Right renal cortex interstitium (tissue), 3 donors: ENCODE data around the gene CYS1. TPM values are rescaled to one million over a fixed set of nuclear protein-coding genes. Genes with fewer than 3 reads are reported as not detected.
"Not testable (repeated sequence)": the region's sequence is repeated elsewhere in the genome, so short reads cannot be mapped to it uniquely, and the experiment has no call there.

Source experiments
- DNase-seq, 3 donors: peaks; one replicate each; pipeline ENCODE4 v3.0.0-alpha.2; 2013; ENCODE audit warnings: low read depth in 3 of 3, low spot score in 2 of 3
- polyA plus RNA-seq, 3 donors: library from polyadenylated mRNA; unstranded; fragments of 120-200 nt; gene quantifications; one replicate each; pipeline ENCODE4 v1.2.1, GENCODE V29; 2013; ENCODE audit not compliant: insufficient read length in 3 of 3

The CYS1 gene, protein sequence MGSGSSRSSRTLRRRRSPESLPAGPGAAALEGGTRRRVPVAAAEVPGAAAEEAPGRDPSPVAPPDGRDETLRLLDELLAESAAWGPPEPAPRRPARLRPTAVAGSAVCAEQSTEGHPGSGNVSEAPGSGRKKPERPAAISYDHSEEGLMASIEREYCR
- 100 to 1,000 TPM in 1 of 3 donors, 10 to 100 TPM in 2; 89.9 to 100 (median 96.9) TPM for polyA plus RNA-seq

DNA sequence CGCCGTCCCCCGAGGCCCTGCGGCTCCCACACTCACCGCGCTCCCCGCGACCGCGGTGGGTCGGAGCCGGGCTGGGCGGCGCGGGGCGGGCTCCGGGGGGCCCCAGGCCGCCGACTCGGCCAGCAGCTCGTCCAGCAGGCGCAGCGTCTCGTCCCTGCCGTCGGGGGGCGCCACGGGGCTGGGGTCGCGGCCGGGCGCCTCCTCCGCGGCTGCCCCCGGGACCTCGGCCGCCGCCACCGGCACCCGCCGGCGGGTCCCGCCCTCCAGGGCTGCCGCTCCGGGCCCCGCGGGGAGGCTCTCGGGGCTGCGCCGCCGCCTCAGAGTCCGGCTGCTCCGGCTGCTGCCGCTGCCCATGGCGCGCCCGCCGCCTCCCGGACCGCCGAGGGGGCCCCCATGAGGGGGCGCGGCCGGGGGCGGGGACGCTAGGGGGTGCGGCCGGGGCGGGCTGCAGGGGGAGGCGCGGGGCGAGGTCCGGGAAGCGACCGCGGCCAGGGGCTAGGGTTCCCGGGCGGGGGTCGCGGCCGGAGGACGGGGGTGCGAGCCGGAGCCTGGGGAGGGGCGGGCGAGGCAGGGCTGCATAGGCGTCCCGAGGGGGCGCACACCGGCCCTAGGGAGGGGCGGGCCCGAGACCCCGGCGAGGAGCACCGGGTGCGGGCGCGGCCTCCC, at the start of gene CYS1:
TSS of gene CYS1 (minus strand) at position 542 of the 666 bp plus-strand sequence. CDS start at position 354, 188 bp downstream.
- no peak for DNase-seq

DNA sequence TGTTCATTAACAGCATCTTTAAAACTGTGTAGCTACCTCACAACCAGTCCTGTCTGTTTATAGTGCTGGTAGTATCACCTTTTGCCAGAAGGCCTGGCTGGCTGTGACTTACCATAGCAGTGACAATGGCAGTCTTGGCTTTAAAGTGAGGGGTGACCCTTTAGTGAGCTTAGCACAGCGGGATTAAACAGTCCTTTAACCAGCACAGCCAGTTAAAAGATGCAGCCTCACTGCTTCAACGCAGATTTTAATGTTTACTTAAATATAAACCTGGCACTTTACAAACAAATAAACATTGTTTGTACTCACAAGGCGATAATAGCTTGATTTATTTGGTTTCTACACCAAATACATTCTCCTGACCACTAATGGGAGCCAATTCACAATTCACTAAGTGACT, 49.3 kb upstream of the CYS1 start:
- no peak for DNase-seq

DNA sequence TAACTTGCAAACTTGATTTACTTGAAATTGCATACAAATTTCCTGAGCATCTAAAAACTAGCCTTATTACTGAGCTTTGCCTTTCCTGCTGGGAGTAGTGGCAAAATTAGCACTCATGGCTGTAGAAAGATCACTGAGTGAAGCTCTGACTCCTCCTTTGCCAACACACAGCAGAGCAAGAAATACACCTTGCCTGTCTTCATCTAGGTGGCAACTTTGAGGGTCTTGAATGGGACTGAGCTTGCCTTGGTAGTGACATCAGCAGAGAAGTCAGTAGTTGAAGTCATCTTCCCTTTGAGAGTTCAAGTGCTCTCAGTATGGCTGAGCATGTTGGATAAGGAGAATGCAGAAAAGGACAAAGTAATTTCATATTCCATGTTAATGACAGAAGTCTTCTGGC, 48.2 kb upstream of the CYS1 start:
- no peak for DNase-seq

DNA sequence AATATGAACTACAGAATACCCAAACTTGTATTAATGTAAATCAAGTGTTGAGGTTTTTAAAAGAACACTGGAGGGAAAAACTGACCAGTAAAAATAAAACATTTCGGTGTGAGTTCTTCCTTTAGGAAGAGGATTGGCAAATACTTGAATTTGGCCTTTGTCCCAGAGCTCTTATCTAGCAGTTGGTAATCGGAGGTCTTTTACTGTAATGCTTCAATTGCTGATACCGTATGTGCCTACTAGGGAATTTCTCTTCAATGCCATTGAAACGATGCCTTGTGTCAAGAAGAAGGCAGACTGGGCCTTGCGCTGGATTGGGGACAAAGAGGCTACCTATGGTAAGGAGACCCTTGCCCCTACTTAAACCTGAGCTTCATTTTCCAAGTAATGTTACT, 46.4 kb upstream of the CYS1 start:
- no peak for DNase-seq

DNA sequence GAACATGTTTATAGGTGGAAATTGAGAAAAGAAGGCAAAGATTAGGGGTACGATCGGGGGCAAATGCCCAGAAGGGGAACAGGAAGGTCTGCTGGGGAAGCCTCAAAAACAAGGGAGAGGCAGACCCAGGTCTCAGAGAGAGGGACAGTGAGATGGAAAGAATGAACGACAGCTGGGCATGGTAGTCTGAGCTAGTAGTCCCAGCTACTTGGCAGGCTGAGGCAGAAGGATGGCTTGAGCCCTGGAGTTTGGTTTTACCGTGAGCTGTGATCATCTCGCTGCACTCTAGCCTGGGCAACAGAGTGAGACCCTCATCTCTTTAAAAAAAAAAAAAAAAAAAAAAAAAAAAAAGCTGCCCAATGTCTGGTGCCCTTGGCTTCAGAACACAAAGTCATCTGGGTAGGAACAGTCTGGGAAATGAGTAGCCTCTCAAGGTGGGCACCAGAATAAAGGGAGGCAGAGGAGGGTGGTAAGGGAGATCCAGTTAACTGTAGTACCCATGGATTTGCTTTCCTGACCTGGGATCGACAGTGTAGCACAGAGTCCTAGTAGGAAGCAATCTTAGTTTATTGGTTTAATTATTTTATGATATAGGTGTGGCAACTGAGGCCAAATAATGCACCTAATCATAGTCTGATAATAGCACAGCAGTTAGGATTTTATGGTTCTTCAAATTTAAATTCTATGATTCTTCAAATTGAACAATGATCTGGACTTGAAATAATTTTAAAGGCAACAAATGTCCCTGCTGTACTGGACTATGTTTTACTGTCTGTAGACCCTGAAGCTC, 45.8 kb upstream of the CYS1 start:
- DNase-seq: no peak

DNA sequence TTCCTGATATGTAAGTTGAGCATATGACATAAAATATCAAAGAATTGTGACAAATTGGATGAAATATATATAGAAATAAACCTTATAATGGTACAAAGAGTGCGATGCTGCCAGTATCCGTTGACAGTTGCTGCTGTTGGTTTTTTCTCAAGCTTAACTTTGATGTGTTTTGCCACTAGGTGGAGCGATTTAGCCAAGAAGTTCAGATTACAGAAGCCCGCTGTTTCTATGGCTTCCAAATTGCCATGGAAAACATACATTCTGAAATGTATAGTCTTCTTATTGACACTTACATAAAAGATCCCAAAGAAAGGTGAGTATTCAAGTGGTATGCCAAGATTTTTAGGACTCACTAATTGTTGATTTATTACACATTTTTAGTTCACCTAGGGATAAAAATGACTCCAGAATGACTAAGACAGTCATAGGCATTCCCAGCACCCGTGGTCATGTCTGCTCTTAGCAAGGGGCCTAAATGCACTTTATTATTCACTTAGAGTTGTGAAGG, 44.4 kb upstream of the CYS1 start:
- peak in 1 of 3 donors; percentile 61 for DNase-seq

DNA sequence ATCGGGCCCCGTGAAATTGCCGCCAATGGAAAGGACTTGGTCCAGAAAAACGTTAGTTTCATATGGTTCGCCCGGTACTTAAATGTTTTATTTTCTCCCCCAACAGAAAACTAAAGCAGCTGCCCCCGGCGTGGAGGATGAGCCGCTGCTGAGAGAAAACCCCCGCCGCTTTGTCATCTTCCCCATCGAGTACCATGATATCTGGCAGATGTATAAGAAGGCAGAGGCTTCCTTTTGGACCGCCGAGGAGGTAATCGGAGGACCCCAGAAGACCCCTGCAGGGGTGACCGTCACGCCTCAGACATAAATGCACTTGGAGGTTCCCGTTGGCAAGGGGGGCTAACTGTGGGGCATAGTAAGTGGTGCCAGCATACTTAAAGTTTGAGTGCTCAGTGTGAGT, 43.1 kb upstream of the CYS1 start:
- no peak for DNase-seq

DNA sequence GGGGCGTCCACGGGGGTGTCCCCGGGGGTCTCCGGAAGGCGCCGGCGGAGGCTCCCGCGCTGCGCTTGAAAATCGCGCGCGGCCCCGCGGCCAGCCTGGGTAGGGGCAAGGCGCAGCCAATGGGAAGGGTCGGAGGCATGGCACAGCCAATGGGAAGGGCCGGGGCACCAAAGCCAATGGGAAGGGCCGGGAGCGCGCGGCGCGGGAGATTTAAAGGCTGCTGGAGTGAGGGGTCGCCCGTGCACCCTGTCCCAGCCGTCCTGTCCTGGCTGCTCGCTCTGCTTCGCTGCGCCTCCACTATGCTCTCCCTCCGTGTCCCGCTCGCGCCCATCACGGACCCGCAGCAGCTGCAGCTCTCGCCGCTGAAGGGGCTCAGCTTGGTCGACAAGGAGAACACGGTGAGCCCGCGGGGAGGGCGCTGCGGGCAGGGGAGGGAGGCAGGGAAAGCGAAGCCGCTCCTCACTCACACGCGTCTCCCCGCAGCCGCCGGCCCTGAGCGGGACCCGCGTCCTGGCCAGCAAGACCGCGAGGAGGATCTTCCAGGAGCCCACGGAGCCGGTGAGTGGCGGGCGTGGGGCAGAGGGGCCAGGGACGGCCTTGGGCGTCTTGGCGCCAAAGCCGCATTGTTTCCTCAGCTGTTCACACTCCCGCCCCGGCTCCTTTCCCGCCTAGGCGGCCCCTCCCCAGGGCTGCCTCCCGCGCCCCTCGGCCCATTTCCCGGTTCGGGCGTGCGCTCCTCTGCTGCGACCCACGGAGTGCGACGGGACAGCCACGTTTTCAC, 42.5 kb upstream of the CYS1 start, which contains the start of gene RRM2:
TSS of gene RRM2 (plus strand) at position 240 of the 781 bp plus-strand sequence. CDS start at position 300, 60 bp downstream.
- peak in 2 of 3 donors; percentile 78 to 90 for DNase-seq

DNA sequence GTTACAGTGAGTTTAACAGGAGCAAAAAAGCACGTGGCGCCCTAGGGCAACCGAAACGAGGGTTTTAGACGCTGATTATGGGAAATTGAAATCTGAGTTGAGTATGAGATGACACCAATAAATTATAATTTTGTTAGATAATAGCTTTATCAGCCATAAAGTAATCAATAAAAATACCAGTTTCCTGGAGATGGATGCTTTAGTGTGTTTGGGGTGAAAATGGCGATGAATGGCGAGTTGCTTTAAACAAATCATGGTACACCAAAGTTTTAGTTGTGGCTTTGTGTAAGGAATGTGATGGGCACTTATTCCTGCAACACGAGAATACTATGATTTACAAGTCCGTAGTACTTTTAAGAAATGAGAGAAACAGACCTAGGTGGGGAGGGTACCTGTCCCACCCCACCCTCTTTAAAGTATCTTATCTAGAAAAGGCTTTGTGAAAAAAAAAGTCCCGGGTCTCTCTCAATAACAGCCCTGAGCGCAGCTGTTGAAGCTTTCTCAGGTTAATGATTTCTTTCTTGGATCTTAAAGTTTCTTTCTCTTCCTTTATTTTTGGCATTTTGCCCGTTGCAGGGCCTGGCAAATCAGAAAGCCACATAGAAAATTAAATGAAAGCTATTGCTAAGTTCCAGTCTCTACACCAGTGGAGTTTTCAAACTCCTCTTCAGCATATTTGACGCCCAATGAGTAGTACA, 40.8 kb upstream of the CYS1 start:
- DNase-seq: no peak

DNA sequence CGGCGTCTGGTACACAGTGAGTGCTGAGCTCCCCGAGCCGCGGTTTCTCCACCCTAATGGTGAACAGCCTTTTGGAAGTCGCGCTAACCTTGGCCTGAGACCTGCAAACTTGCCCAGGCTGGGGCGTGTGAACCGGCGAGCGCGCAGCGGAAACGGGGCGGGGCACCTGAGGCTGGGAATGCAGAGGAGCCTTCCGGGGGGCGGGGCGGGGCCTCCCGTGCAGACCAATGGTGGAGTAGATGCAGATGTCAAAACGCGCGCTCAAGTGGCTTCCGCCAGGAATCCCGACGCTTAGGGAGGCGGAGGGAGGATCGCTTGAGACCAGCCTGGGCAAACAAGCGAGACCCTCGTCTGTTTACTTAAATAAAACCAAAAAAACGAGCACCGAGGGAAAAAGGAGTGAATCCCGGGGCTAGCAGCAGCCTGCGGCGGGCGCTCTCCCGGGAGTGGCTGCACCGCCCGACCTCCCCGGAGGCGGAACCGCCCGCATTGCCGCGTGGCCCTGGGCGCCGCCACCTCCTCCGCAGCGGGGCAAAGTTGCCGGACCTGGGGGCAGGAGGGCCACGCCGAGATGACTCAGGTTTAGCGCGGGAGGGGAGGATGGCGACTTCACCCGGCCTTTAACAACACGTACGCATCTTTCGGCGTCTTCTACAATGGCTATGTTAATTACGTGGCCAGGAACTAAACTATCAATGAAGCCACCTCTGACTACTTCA, 40.1 kb upstream of the CYS1 start:
- DNase-seq: peak in 2 of 3 donors; percentile 75 to 85

DNA sequence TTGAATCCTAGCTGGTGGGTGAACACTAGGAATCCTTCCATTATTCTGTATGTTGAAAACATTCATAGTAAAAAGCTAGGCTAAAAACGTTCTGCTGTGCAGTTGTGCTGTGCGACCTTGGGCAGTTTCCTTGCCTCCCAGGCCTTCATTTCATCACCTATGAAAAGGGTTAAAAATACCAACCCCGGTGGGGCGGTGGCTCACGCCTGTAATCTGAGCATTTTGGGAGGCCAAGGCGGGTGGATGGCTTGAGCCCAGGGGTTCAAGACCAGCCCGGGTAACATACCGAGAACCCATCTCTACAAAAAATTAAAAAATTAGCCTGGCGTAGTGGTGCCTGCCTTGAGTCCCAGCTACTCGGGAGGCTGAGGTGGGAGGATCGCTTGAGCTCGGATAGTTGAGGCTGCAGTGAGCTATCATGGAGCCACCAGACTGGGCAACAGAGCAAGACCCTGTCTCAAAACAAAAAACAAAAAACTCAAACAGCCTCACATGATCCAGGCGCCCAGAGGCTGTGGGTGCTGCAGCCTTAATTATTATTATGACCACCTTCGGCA, 39.5 kb upstream of the CYS1 start:
- no peak for DNase-seq

DNA sequence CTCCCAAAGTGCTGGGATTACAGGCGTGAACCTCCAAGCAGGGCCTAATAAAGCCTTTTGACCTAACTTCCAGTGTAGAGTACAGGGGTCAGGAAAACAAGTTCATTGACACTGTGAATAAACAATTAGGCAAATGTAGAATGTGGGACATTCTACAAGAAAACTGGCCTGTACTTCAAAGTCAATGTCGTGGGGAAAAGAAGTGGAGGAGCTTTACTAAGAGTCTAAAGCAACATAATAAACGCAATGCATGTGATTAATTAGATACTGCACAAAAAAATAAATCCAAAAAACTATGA, 38.8 kb upstream of the CYS1 start:
- no peak for DNase-seq

DNA sequence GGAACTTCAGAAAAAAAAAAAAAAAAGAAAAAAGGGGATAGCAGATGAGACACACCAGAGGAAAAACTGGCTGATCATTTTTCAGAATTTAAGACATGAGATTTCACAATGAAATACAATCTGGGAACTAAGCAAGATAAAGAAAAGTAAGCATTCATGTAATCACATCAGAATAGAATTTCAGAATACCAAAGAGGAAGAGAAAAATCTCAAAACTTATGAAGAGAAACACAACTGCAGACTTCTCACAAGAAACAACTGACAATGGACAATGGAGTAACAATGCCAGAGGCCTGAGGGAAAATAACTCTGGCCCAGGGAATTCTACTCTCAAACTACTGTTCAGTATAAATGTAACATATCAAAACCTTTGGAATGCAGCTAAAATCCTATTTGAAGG, 29.1 kb upstream of the CYS1 start:
- no peak for DNase-seq

DNA sequence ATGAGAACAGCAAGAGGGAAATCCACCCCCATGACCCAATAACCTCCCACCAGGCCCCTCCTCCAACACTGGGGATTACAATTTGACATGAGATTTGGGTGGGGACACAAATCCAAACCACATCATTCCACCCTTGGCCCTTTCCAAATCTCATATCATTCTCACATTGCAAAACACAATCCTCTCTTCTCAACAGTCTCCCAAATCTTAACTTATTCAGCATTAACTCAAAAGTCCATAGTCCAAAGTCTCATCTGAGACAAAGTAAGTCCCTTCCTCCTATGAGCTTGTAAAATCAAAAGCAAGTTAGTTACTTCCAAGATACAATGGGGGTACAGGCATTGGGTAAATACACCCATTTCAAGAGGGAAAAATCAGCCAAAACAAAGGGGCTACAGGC, 24.7 kb upstream of the CYS1 start:
- not testable (repeated sequence) for DNase-seq

DNA sequence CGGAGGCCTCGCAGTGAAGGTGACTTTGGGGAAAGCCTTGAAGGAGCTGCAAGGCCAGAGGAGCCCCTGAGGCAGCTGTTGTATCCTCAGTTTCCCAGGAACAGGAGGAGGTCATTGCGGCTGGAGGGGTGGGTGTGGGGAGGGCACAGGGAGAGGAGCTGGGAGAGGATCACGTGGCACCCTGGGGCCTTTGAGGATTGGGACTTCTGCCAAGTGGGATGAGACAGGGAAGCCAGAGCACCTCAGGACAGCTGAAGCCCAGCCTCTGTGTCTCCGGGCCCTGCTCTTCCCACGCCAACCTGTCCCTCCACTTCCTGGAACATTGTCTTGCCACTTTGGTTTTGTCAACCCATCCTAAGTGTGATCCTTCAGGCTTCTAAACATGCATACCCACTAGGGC, 23.0 kb upstream of the CYS1 start:
- no peak for DNase-seq

DNA sequence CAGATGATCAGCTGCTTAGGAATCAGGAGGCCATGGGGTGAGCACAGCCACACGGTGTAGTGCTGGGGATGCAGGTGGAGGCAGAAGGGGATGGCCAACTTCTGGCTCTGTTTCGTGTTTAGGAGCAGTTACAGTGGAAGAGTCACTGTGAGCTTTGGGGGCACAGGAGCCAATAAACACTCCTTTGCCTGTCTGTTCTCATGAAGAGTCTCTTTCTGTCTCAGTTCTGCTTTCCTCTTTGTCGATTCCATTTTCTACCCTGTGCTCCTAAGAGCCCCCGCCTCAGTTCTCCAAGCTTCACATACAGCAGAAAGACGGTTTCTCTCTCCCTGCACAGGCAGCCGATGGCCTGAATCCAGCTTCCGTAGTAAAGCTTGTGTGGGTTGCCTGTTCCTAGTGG, 21.3 kb upstream of the CYS1 start:
- no peak for DNase-seq

DNA sequence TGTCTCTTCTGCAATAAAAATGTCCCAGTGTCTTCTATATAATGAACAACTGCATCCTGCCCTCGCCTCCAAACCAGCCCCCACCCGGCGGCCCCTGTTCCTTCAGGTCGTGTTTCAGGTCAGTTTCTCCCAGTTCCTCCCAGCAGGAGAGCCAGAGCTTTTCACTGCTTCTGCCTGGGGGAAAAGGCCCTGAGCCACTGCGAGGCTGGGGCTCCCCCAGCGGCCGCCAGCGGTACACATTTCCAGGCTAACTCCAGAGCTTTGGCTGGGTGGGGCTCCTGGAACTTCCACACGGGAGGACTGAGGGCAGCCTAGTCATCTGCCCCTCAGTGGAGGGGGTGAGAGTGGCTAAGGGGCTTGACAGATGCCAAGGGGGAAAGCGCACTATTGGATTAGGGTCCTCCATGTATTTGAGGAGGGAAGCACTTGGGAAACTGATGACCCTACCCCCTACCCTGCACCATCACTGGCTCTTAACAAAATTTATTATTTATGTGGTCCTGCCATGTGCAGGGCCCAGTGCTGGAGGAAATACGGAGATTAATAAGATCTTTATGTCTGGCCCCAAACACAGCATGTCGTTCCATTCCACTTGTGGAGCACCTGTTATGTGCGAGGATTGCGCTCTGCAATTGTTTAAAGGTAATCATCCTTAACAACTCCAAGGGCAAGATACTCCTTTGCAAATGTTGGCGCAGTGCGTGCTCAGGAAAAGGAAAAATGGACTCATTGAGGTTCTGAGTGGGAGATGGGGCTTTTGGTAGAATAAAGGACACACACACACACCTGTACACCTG, 17.3 kb upstream of the CYS1 start:
- DNase-seq: no peak

DNA sequence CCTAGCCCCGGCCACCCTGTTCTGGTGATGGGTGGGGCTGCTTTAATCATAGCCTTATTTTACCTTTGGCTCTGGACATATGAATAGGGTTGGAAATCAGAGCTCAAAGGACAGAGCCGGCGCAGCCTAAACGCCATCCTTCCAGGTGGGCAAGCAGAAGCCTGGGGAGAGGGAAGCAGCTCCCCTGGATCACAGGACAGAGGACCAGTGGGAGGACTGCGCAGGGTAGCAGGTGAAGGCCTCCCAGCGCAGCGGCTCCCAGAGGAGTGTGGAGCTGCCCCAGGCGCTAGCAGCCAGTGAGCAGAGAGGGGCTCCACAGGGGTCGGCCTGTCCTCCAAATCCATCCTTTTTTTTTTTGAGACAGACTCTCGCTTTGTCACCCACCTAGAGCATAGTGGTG, 16.4 kb upstream of the CYS1 start:
- DNase-seq: no peak

DNA sequence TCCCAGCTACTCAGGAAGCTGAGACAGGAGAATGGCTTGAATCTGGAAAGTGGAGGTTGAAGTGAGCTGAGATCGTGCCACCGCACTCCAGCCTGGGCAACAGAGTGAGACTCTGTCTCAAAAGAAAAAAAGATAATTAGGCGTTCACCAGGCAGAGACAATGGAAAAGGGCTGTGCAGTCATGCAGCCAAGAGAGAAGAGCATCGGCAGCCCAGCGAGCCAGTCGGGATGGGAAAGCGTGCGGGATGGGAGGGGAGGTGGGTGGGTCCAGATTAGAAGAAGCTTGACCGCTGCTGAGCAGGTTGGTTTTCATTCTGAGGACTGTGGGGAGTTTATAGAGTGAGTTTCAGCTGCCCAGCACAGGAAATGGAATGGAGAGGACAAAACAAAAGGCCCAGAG, 15.0 kb upstream of the CYS1 start:
- no peak for DNase-seq
